GM12874 (cell line): ENCODE results near the gene CDAN1.

Experiments used
- CTCF ChIP-seq: IDR thresholded peaks from 2 replicates; pipeline ENCODE4 v1.5.1; 2011; ENCODE audit warnings: low read depth, mild to moderate bottlenecking, control low read depth, low read length, moderate library complexity; ENCODE audit not compliant: insufficient read depth

CDAN1 gene

GRCh38 chr15:42674472-42674871 lies 62.5 kb downstream of the CDAN1 start:
- TF ChIP-seq CTCF: no peak
